GM19467 (cell line): ENCODE results near the gene CLCN2.

Source experiments
- ATAC-seq: cut with Tn5 transposase; IDR thresholded peaks from one replicate; pipeline ENCODE4 v1.9.1; 2021; ENCODE audit warnings: mild to moderate bottlenecking, moderate library complexity; ENCODE audit not compliant: unreplicated experiment

CLCN2 gene

DNA sequence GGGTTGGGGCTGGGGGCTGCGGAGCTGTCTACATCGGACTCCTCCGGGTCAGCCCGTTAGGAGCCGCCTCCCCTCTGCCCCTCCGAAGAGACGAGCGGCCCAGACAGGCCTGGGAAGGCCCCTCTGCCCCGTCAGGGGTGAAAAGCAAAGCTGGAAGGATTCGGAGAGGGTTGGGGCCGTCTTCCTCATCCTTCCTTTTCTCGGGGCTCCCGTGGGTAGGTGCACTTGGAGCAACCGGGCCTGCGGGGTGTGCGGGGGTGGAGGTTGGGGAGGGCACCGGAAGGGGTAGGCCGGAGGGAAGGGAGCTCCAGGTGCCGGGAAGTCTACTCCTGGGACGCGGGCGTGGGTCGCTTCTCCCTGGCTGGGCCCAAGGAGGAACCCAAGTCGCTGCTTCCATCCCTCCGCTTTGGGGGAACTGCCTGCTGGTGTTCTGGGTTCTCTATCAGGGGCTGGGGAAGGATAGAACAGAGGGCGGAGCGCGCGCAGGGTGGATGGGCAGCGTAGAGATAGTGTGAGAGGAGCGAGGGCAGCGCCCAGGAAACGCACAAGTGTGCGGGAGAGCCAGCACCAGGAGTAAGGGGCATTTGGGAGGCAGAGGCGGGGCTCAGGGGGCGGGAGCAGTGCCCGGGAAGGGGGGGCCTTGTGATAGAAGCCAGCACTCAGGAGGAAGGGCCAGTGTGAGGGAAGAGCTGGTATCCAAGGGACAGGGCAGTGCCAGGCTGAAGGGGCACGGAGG lies 695 bp upstream of the CLCN2 start:
- ATAC-seq: no peak

DNA sequence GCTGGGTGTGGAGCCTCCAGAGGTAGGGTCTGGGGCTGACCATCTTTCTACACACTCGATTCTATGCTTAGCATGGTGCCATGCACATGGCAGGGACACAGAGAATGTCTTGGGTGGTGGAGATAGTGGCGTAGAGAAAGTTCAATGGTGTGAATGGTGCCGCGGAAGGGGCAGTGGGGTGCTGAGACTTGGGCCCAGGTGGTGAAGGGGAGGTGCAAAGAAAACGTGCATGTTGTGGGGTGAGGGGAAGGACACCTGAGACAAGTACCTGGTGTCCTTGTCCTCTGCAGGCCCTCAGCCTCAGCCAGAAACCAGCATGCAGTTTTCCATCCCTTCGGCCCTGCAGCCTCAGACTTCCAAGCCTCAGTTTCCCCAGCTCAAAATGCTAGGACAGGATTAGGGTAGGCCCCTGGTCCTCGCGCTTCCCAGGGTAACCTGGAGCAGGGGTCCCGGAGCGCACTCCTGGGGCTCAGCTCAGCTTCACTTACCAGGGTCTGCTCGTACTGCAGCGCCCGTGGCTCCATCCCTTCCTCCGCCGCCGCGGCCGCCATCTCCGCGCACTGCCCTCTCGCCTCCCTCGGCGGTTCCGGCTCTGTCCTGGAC lies 375 bp downstream of the CLCN2 start:
- no peak for ATAC-seq

DNA sequence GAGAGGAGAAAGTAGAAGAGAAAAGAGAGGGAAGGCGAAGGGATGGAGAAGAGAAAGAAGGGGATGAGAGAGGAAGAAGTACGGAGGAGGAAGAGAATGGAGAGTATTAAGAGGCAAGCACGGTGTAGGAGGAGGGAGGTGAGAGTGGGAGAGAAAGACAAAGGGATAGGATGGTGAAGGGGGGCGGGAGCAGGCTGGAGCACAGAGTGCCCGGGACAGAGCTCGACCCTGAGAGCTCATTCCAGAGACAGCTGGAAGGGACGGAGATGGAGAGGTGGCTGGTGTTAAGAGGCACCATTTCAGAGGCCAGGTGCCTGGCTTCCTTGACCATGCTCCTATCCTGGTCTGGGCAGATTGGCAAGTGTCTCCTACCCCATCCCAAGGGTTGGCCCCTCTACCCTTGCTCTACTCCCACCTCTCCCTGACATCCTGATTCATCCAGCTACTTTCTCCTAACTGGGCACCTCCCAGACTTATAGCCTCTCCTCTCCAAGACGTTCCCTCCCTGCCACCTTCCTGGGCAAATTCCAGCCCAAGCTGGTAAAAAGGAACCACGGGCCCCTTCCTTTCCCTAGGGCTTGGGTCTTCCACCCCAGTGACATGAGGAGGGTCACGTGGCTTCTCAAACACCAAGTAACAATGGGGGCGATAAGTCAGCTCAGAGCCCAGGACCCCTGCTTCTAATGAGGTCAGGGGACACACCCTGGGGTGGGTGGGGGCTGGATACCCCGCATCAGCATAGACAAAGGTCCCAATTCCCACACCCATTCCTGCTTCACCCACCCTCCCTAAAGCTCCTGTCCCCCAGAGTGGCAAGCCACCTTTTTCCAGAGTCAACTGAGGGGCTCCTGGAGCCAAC lies 1.1 kb downstream of the CLCN2 start:
- ATAC-seq: no peak

DNA sequence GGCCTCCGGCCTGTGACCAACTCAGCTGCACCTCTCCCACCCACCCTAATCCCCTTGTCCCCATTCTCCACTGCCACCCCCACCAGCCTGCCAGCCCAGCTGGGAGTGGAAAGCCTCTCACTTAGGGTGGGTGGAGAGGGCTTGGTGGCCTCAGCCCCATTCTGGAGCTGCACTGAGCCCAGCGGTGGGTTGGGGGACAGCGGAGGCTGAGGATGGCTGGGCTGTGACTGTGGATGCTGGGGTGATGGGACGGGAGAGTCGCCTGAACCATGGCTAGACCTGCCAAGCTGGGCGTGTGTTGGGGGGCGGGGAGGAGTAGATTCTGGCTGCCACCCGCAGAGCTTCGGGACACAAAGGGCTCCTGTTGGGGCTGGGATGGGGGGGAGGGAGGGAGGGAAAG lies 1.8 kb downstream of the CLCN2 start:
- no peak for ATAC-seq

DNA sequence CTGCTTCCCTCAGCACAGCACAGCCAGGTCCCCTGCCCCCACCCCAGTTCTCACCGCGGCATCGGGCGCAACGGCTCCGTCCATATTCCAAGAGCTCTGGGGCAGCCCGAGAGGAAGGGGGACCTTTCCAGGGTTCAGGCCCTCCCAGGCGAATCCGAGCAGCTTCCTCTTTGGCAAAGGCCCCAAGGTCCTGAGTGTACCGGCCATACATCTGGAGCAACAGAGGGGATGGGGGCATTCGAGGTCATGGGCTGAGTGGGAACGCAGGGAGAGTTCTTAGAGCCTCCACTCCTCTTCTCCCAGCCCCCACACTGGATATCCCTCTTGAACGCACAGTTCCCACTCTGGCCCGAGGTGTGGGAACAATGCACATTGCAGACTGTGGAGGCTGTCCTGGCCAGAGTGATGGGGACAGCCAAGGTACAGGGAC lies 2.5 kb downstream of the CLCN2 start:
- no peak for ATAC-seq

DNA sequence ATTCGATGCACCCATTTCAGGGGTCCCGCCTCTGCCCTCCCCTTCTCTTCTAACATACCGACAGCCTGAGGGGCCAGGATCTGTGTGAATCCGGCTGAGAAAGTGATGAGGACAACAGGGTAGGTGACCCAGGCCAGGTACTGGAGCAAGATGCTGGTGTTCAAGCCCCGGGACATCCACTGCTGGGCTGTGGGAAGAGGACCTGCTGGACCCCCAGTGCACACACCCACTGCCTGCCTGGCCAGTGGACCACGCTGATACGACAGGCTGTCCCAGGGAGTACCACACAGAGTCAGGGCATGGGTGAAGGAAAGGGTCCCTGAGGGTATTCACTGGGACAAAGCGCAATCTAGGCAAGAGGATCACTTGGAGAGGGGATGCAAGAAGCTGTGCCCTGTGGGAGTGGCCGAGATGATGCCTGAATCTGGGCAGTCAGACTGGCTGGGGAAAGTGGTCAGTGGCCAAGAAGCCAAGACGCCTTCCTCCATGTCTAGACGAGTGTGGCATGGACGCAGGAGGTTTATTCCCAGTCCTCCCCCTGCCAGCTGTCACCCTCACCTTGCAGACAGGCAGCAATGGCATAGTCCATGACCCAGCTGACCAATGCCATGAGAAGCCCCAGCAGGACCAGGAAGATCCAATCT lies 3.2 kb downstream of the CLCN2 start:
- no peak for ATAC-seq

DNA sequence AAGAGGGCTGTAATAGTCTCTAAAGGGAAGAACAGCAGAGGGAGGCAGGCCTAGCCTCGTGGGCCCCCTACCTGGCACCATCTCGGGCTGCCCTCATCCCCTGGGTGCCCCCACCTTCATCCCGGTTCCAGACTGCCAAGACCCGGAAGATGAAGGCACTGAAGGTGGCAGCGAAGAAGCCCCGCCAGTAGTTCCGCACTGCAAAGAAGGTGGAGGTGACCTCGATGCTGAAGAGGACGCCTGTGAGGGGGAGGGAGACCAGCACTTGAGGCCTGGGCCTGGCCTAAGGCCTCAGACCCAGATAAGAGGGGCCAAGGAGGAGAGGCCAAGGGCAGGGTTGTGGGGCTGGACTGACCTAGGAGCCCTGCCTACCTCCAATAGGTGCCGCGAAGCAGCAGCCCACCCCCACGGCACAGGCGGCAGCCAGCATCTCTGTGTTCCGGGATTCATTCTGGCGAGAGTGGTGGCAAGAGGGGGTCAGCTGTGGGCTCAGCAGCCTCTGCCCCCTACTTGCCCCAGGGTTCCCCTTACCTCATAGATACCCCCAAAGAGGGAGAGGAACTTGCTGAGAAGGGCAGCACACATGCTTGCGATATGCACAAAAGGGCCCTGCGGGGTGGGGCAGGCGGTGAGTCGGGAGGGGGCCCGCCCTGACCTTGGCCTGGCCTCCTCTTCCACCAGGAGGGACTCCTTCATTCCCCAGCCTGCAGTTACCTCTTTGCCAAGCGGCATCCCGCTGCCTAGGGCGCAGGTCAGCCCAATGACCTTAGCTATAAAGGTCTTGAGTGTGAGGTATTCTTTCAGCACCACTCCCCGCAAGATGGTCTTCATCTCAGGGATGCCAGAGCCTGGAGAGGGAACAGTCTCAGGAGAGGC lies 3.9 kb downstream of the CLCN2 start:
- ATAC-seq: no peak

DNA sequence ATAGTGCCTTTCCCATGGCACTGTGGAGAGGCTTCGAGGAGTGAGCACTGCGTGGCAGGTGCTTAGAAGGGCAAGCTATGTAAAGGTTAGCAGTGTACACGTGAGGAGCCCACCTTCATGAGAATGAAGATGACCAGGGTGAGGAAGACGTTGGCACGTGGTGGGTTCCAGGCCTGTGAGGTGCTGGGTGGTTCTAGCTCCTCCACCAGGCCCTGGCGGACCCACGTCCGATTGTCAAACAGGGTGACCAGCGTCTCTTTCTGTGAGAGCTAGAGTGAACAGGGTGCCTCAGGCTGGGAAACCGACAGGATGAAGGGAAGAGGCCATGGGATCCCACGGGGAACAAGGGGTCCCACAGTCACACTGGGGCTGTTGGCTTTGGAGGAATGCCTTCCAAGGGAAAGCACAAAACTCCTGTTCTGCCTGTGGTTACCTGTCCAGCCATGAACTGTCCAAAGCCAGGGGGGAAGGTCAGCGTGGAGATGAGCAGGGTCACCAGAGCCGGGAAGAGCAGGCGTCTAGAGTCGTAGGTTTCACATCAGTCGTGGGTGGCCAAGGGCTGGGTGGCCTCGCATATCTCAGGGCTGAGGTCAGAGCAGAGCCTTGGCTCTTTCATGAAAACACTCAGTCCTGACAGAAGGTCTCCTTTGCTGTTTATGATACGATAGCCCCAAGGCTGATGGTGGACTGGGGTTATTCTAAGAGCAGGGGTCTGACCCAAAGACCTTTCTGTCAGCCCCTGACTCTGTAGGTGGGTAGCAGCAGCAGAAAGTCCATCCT lies 6.0 kb downstream of the CLCN2 start:
- ATAC-seq: no peak

DNA sequence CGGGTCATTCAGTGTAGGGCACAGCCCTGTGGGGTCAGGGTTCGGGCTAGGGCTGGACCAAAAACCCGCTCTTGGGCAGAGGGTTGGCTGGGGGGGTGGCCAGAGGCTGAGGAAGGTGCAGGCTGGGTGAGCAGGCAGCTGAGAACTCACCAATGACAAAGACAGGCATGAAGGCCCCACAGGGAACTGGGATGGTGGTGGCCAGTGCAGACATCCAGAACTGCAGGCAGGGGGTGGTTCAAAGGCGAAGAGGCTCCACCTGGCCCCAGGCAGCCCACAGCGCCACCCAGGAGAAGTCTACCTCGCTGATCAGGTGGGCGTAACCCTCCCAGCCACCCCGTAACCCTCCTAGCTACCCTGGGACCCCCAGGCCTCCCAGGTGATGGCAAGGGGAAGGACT lies 6.7 kb downstream of the CLCN2 start:
- no peak for ATAC-seq

DNA sequence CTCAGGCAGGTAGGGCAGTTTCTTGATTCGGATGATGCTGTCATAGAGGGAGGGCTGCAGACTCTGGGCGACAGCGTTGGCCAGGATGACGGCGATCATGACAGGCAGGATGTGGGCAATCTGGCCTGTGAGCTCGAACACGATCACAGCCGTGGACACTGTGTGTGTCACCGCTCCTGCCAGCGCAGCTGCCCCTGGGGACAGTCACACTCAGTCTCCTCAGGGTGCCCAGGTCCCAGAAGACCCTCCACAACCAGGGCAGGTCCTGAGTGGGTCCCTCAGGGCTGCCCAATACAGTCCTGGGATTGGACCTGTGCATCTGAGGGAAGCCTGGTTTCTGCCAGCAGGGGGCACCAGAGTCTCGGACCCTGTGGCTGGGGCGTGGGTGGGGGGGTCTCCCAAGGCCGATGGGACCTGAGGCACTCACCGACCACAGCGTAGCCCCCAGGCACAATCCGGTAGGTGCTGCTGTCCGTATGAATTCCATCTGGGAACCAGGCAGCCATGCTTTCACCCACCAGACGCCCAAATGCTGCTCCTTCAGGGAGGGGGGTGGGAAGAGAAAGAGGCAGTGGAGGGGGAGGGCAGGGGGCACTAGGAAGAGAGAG lies 7.2 kb downstream of the CLCN2 start:
- ATAC-seq: no peak

DNA sequence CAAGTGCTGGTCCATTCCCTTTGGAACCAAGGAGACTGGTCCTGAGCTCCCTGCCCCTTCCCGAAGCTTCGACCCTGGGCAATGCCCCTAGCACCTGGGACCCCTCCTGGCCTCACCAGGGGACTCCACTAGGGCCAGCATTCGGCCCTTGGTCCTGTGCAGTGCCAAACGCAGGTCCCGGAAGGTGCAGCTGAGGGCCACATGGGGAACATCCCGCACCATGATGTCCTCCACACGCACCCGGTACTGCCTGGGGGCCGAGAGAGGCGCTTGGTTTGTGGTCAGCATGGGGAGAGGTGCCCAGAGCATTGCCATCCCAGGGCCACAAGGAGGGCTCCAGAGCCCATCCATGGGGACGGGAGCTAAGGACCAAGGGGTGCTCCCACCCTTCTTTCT lies 7.9 kb downstream of the CLCN2 start:
- no peak for ATAC-seq

DNA sequence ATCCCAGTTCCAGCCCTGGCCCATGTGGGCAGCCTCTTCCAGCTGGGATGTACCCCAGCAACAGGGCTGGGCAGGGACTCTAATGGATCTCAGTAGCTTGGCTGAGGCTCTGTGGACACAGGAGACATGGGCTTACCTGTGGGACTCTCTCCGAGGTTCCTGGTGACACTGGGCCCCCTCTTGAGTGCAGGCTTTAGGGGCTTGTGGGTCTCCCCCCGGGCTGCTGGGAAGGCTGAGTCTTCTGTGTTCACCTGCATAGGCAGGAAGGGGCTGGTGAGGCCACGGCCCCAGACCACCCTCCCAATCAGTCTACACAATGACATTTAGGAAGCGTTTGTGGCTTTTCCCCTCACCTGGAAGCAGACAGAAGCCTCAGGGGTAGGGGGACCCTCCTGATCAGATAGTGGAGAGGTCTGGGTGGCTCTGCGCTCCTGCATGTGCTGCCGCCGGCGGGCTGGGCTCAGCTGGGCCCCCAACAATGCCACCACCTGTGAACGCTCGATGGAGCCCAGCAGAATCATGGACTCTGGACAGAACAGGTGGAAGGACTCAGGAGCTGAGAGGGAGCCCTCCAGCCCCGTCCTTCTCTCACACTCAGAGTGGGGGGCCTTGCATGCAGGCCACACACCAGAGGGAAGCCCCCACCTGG lies 8.4 kb downstream of the CLCN2 start:
- ATAC-seq: no peak

DNA sequence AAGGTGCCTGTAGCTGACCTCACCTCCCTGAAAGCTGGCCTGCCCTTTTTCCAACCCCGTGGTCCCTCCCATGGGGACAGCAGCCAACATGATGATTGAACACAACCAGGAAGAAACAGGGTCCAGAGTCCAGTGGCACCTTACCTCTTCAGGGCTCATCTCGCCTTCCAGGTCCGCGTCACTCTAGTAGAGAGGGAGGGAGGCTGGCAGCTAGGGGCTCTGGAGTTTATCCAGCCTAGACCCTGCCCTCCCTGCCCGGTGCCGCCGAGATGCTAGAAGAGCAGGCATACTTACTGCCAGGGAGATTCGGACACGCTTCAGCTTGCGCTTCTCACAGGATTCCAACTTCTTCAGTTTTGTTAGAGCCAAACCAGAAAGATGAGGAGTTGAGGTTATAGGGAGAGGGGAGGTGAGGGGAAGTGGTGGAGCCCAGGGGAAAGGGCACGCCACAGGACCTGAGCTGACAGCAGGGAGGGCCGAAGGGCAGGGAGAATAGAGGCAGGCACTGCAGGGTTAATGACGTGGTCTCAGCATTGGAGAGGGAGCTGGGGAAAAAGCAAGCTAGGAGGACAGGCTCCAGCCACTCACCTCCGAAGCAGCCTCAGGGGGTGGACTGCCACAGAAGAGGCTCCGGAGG lies 9.1 kb downstream of the CLCN2 start:
- no peak for ATAC-seq

DNA sequence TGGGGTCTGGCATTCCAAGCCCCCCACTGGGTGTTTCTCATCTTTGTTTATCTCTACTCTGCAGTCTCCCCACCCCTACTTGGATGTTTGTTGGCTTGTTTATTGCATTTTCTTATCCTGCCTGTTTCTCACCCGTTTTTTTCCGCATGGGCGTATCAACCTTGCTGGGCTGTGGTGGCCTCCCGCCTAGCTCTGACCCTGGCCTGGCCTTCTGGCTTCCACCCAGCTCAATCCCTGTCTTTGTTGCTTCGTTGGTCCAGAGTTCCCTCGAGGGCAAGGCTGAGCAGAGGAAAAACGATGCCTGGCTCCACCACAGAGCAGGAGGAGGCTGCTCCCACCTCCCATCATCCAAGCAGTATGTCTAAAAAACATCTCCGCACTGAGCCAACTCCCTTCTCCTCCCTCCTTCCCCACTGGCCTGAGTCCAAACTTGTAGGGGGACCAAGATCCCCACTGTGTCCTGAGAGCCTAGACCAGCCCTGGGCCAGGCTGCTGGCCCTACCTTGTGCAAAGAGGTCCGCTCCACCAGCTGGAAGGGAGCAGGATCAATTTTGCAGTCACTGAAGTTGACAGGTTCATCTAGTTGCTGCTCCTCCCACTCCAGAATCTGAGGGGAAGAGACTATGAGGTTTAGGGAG lies 9.8 kb downstream of the CLCN2 start:
- no peak for ATAC-seq

DNA sequence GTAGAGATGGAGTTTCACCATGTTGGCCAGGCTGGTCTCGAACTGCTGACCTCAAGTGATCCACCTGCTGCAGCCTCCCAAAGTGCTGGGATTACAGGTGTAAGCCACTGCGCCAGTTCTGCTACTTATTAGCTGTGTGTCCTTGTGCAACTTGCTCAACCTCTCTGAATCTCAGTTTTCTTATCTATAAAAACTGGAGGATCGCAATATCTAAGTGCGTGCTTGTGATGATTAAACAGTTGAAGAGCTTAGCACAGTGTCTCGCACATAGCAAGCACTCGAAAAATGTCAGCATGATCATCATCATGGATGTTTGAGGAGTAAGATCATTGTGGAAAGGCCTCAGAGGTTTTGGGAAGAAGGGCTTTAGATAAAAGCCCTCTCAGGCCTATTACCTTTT lies 10.8 kb downstream of the CLCN2 start:
- ATAC-seq: no peak

DNA sequence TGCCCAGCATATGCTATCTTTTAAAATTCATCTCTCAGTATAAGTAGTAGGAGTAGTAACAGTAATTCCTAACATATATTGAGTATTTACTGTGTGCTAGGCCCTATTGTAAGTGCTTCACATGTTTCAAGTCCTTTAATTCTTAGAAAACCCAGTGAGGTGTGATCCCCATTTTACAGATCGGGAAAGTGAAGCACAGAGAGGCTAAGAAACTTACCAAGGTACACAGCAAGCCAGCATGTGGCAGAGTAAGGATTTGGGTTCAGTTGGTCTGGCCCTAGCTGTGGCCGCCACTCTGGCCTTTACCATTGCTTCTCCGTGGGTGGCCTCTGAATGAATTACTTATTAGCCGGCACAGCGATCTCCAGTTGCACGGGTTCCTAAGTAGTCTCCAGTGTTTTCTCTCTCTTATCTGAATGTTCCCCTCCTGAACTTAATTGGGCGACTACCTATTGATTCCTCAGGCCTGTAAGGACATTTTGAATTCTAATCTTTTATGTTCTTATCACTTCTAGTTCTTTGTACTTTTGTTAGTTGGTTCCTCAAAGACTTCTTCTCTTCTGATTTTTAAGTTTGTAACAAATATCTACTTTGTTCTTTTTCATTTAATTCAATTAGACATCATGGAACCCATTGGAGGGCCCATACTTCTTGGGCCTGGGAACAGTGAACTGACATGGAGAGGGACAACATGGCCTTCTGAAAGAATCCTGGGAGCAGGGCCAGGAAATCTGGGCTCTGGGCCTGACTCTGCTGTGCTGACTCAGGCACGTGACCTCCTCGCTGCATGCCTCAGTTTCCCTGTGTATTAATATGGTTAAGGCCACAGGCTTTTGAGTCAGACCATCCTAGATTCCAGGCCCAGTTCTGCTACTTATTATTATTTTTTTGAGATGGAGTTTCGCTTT lies 11.6 kb downstream of the CLCN2 start:
- ATAC-seq: no peak

DNA sequence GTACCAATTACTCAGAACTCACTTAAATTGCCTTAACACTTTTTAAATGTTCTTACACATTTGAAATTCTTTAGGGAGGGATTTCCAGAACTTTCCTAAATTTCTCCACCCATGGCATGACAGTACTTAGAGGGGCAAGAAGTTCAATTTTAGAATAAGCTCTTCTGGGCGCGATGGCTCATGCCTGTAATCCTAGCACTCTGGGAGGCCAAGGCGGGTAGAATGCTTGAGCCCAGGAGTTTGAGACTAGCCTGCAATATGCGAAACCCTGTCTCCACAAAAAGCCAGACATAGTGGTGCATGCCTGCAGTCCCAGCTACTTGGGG lies 13.4 kb downstream of the CLCN2 start:
- no peak for ATAC-seq
